HUES64 (cell line): Measurements from ENCODE around the gene CPSF4. TPM values are rescaled to one million over a fixed set of nuclear protein-coding genes. Genes with fewer than 3 reads are reported as not detected.

ENCODE experiments used
- H3K27ac ChIP-seq: 2 replicates; pipeline ENCODE4 v1.7.0; 2013; ENCODE audit warnings: low read depth, low read length, inconsistent platforms
- H3K27me3 ChIP-seq: 2 replicates; pipeline ENCODE4 v1.6.1; 2013; ENCODE audit warnings: mild to moderate bottlenecking, low read length; ENCODE audit not compliant: insufficient read depth
- H3K36me3 ChIP-seq: 2 replicates; pipeline ENCODE4 v1.6.1; 2013; ENCODE audit warnings: mild to moderate bottlenecking, low read length; ENCODE audit not compliant: insufficient read depth
- H3K4me1 ChIP-seq: 2 replicates; pipeline ENCODE4 v1.6.1; 2013; ENCODE audit warnings: mild to moderate bottlenecking, low read length, moderate library complexity; ENCODE audit not compliant: insufficient read depth
- H3K4me3 ChIP-seq: 2 replicates; pipeline ENCODE4 v1.5.1; 2013; ENCODE audit warnings: mild to moderate bottlenecking, low read length, moderate library complexity
- H3K9ac ChIP-seq: 2 replicates; pipeline ENCODE4 v1.6.1; 2013; ENCODE audit warnings: mild to moderate bottlenecking, low read depth, low read length
- H3K9me3 ChIP-seq: 2 replicates; pipeline ENCODE4 v1.6.1; 2013; ENCODE audit warnings: low read depth, low read length; ENCODE audit not compliant: insufficient read depth
- WGBS: fragments of 150-250, 120-280 bp; methylation state at CpG from one replicate; pipeline ENCODE4 v1.1.7; 2013; ENCODE audit warnings: missing lambda C conversion rate; 5-methylcytosine and 5-hydroxymethylcytosine counted together
- polyA plus RNA-seq, 2 experiments: library from polyadenylated mRNA; stranded (reverse); fragments of 50-300 nt; gene quantifications; one replicate each; pipeline ENCODE4 v1.2.3, GENCODE V29; 2013

Gene CPSF4
- polyA plus RNA-seq (2013, experiment 1 of 2): 64.6 TPM
- polyA plus RNA-seq (2013, experiment 2 of 2): 66.4 TPM

DNA sequence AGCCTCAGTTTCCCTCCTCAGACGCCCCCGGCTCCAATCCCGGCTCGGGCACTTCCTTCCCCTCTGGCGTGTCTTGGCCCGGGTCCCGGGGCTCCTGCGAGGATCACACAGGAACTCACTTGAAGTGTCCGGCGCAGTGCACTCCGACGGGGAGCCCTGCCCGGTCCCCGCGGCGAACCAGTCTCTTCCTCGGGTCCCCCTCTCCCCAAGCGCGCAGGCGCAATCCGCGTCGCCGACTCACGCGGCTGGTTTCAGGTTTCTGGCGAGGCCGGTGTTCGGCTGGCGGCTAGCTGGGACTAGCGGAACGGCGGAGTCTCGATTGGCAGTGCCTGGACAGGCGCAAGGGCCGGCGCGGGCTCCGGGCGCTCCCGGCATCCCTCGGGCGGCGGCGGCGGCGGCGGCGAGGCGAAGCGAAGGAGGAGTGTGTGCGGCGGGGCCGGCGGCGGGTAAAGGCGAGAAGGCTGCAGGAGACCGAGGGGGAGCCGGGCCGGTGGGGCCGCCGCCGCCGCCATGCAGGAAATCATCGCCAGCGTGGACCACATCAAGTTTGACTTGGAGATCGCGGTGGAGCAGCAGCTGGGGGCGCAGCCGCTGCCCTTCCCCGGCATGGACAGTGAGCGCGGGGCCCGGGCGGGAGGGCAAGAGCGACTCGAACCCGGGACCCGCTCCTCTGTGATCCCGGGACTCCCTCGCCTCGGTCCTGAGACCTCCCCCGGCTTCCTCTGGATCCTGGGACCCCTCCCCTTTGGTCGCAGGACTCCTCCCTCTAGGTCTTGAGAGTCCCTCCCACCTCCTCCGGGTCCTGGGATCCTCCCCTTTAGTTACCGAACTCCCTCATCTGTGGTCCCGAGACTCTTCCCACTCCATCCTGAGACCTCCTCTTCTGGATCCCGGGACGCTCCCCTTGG is at the start of gene CPSF4, which contains the start of gene PTCD1:
Gene CPSF4, plus strand, starts transcription at position 371 of the 908 bp plus-strand sequence. Its CDS starts 140 bp downstream, at position 511.
Gene PTCD1, minus strand, starts transcription at position 226 of the 908 bp plus-strand sequence. CDS start 3,556 bp downstream, outside the sequence.
- Histone ChIP-seq H3K27me3 (no peaks in the 10 kb centered on the region), H3K9ac (peak within 1 kb of the TSS; percentile 93), H3K4me1 (peaks cover 5% of the 10 kb centered on the region; the same call in 1 of the 2 replicates), H3K4me3 (peak within 1 kb of the TSS; percentile 75), H3K36me3 (peaks cover 47% of the 10 kb centered on the region), H3K9me3 (no peaks in the 10 kb centered on the region), H3K27ac (peak within 1 kb of the TSS; percentile 96)
- under 1% methylated on average over 89 of the region's 89 CpGs for WGBS

DNA sequence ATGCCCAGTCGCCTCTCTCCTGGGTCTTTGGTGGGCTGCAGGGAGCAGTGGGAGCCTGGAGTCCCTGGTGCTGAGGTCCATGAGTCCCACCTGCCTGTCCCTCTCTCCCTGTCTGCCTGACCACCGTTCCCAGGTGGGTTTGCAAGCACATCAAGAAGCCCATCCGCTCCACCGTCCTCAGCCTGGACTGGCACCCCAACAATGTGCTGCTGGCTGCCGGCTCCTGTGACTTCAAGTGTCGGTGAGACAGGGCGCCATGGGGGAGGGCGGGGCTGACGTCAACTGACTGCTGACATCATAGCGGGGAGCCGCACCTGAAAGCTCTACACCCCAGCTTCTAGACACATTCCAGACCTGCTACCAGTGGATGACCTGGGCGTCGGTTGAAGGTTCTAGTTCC is 49.0 kb upstream of the CPSF4 start:
- Histone ChIP-seq H3K36me3 (peaks cover 55% of the 10 kb centered on the region), H3K9ac (no peak overlapping the region)

GRCh38 chr7:99390941-99391602 is 47.7 kb upstream of the CPSF4 start:
- H3K27ac ChIP-seq: no peak overlapping the region
- 94% methylated on average over 22 of the region's 23 CpGs for WGBS

More for the DNA sequence above, 49.0 kb upstream of the CPSF4 start:
- 93% methylated on average over 13 of the region's 13 CpGs for WGBS
- Histone ChIP-seq H3K4me3 (no peak overlapping the region), H3K27me3 (no peaks in the 10 kb centered on the region), H3K4me1 (peaks cover 3% of the 10 kb centered on the region; the same call in 1 of the 2 replicates), H3K9me3 (no peaks in the 10 kb centered on the region), H3K27ac (no peak overlapping the region)

DNA sequence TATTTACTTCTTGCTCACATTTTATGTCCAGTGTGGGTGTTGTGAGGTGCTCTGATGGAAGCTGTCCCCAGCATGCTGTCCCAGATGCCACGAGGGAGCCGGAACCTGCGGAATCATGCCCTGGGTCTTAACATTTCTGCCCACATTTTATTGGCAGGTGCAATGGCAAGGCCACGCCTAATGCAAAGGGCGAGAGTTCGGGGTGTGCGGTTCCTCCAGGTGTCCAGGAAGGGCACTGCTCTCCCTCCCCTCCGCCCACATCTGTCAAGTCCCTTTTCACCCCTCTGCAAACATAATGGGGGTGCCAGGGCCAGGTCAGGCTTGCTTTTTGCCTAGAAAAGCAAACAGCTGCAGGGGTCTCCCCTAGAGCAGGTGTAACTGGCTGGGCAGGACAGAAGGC is 46.7 kb upstream of the CPSF4 start:
- Histone ChIP-seq H3K4me3 (peak overlapping the region; percentile 61), H3K4me1 (peaks cover 3% of the 10 kb centered on the region; the same call in 1 of the 2 replicates), H3K36me3 (peaks cover 64% of the 10 kb centered on the region), H3K9me3 (no peaks in the 10 kb centered on the region), H3K27me3 (no peaks in the 10 kb centered on the region), H3K27ac (no peak overlapping the region; the same call in 1 of the 2 replicates), H3K9ac (peak overlapping the region; percentile 67)
- 87% methylated on average over 8 of the region's 8 CpGs for WGBS

More at GRCh38 chr7:99390941-99391602, 47.7 kb upstream of the CPSF4 start:
- Histone ChIP-seq H3K4me1 (peaks cover 3% of the 10 kb centered on the region; the same call in 1 of the 2 replicates), H3K4me3 (no peak overlapping the region), H3K27me3 (no peaks in the 10 kb centered on the region), H3K36me3 (peaks cover 67% of the 10 kb centered on the region), H3K9ac (no peak overlapping the region), H3K9me3 (no peaks in the 10 kb centered on the region)

GRCh38 chr7:99392659-99393354 is 45.9 kb upstream of the CPSF4 start:
- WGBS: 1% methylated on average over 68 of the region's 68 CpGs
- Histone ChIP-seq H3K27me3 (no peaks in the 10 kb centered on the region), H3K9ac (peak overlapping the region; percentile 67), H3K4me3 (peak overlapping the region; percentile 61), H3K36me3 (peaks cover 68% of the 10 kb centered on the region), H3K4me1 (peaks cover 3% of the 10 kb centered on the region; the same call in 1 of the 2 replicates), H3K27ac (peak overlapping the region; percentile 79), H3K9me3 (no peaks in the 10 kb centered on the region)

- no peaks in the 10 kb centered on the region for H3K27me3 ChIP-seq
- no peaks in the 10 kb centered on the region for H3K9me3 ChIP-seq
- peak overlapping the region; percentile 67 for H3K9ac ChIP-seq
- peak overlapping the region; percentile 61 for H3K4me3 ChIP-seq
- WGBS: 35% methylated on average over 26 of the region's 30 CpGs
- H3K27ac ChIP-seq: peak overlapping the region; percentile 79
- H3K36me3 ChIP-seq: peaks cover 68% of the 10 kb centered on the region
- H3K4me1 ChIP-seq: peaks cover 3% of the 10 kb centered on the region; the same call in 1 of the 2 replicates
Observed at GRCh38 chr7:99393355-99394187, 45.2 kb upstream of the CPSF4 start.

GRCh38 chr7:99394188-99394502 is 44.6 kb upstream of the CPSF4 start:
- Histone ChIP-seq H3K9me3 (no peaks in the 10 kb centered on the region), H3K27me3 (no peaks in the 10 kb centered on the region), H3K4me3 (no peak overlapping the region), H3K9ac (no peak overlapping the region), H3K36me3 (peaks cover 72% of the 10 kb centered on the region), H3K4me1 (peaks cover 3% of the 10 kb centered on the region; the same call in 1 of the 2 replicates), H3K27ac (no peak overlapping the region)
- 92% methylated on average over 4 of the region's 4 CpGs for WGBS

DNA sequence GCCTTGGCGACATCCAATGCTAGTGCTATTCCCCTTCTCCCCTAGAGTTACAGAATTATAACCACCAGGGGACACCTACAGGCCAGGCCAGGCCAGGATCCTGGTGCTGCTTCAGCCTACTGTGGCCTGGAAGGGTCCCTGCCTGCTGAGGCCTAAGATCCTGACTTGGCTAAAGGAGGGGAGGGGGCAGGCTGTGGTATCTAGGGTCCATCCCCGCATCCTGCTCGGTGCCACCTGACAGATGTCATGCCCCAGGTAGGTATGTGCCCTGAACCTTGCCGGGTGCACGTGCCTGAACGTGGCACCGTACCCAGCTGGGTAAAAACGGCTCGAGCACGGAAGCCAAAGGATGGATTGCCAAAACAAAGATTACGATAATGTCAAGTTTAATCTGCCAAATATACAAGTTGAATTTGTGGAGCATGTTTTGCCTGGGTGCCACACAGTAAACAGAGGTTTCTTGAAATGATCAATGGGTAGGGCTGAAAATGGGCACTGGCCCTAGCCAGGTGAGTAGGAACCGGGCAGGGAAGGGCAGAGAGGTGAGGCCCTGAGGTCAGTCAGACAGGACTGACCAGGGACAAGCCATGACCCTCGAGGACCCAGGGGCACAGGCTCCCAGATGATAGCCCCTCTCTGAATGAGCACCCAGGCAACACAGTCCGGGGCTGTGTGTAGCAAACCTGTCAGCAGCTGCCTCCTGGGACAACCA is 43.0 kb upstream of the CPSF4 start:
- Histone ChIP-seq H3K27me3 (no peaks in the 10 kb centered on the region), H3K9me3 (no peaks in the 10 kb centered on the region), H3K27ac (no peak overlapping the region), H3K36me3 (peaks cover 73% of the 10 kb centered on the region), H3K4me1 (peaks cover 3% of the 10 kb centered on the region; the same call in 1 of the 2 replicates), H3K9ac (no peak overlapping the region), H3K4me3 (no peak overlapping the region)
- 96% methylated on average over 14 of the region's 14 CpGs for WGBS

DNA sequence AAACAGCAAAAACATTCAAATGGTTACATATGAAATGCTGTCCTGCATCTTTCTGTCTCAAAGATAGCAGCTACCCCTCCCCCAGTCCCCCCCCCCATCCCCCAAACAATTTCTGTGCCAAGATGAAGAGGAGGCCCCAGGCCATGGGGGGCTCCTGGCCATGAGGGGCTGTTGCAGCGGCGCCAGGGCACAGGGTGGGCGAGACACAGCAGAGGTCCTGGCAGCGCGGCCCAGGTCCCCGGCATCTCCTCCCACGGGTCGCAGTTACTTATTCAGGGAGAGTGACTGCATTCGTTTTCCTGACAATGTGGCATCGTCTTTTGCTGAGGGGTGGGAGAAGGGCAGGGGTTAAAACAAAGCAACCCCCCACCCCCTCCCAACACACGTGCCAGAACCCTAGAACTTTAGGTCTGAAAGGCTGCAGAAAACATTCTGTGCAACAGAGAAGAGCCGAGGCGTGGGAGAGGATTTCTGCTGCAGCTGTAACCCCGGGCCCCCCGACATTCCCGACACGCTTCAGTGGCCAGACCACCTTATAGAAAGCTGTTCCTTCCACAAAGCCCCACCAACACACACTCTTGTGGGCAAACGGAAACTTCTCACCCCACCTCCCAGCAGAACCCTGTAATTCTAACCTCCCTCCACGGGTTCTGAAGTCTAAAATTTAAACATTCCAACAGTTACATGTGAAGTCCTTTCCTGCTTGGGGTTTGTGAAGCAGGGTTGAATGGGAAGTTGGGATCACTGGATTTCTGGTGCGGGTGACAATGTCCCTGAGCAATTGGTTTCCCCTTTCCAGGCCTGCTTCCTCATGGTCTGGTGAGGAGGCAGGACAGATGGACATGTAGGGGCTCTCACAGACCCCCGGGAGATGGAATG is 42.1 kb upstream of the CPSF4 start:
- H3K4me1 ChIP-seq: peaks cover 3% of the 10 kb centered on the region; the same call in 1 of the 2 replicates
- 93% methylated on average over 19 of the region's 21 CpGs for WGBS
- H3K36me3 ChIP-seq: peaks cover 73% of the 10 kb centered on the region
- no peaks in the 10 kb centered on the region for H3K27me3 ChIP-seq
- H3K9me3 ChIP-seq: no peaks in the 10 kb centered on the region
- no peak overlapping the region for H3K4me3 ChIP-seq
- no peak overlapping the region for H3K27ac ChIP-seq
- H3K9ac ChIP-seq: no peak overlapping the region
